ENCODE data around the gene MACROD1. TPM values are rescaled to one million over a fixed set of nuclear protein-coding genes. Genes with fewer than 3 reads are reported as not detected.
A peak's percentile ranks its signal among the peaks of the same experiment; 100 is the strongest.

MACROD1 gene
- total and polyA plus RNA-seq, 2 of the 13 experiments (the other 11 are each of a cell fraction or from before 2014, with no cell fraction given), result 23.1 to 34.5 TPM

DNA sequence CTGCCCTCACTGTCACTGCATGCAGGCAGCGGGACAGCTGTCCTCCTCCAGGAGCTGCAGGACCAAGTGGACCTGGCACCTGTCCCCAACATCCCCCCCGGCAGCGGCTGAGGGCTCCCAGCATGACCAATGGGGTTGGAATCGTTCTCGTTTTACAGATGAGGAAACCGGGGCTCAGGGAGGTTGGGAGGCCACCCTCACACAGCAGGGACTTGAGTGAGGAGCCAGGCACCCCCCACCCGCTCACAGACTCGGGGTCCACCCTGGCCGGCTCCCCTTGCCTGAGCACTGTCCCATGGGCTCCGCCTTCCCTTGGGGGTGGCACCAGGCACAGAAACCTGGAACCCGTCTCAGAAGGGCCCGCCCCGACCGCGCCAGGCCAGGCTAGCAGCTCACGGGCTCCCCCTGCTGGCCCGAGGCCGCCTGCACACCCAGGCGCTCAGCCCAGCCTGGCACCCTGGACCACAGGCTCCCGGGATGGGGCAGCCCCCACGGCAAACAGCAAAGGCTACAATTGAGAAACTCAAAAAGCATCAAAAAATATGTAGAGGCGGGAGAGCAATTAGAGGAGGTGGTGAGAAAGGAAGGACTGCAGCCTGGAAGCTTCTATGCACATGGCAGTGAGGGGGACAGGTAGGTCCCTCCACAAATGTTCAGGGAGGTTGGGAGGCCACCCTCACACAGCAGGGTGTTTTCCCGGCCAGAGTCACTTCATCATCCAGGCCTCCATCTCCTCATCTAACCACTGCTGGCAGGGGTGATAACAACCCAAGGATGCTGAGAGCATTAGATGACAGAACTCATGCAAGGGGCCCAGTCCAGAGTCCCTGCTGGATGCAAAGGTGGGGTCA lies 12.8 kb downstream of the MACROD1 start (continued):
- TF ChIP-seq, protein P1, sequence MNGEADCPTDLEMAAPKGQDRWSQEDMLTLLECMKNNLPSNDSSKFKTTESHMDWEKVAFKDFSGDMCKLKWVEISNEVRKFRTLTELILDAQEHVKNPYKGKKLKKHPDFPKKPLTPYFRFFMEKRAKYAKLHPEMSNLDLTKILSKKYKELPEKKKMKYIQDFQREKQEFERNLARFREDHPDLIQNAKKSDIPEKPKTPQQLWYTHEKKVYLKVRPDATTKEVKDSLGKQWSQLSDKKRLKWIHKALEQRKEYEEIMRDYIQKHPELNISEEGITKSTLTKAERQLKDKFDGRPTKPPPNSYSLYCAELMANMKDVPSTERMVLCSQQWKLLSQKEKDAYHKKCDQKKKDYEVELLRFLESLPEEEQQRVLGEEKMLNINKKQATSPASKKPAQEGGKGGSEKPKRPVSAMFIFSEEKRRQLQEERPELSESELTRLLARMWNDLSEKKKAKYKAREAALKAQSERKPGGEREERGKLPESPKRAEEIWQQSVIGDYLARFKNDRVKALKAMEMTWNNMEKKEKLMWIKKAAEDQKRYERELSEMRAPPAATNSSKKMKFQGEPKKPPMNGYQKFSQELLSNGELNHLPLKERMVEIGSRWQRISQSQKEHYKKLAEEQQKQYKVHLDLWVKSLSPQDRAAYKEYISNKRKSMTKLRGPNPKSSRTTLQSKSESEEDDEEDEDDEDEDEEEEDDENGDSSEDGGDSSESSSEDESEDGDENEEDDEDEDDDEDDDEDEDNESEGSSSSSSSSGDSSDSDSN (CRISPR knock-in tag; IDR thresholded peaks at IDR 0.05), result no peak
- TF ChIP-seq ZNF577 (CRISPR knock-in tag; IDR thresholded peaks at IDR 0.05; ENCODE audit: borderline replicate concordance, low read depth) (no peak), ZSCAN20 (CRISPR knock-in tag; IDR thresholded peaks at IDR 0.05; ENCODE audit: borderline replicate concordance) (no peak), ZNF468 (CRISPR knock-in tag; IDR thresholded peaks at IDR 0.05) (no peak), POLR2AphosphoS5 (IDR thresholded peaks at IDR 0.05; ENCODE audit: low read depth, low read length) (no peak), ERF (CRISPR knock-in tag; IDR thresholded peaks at IDR 0.05) (0 out of 2 replicates have a peak, but pooled peaks have one; percentile 33), TSC22D2 (CRISPR knock-in tag; IDR thresholded peaks at IDR 0.05; ENCODE audit: borderline replicate concordance) (no peak), JARID2 (CRISPR knock-in tag; IDR thresholded peaks at IDR 0.05; ENCODE audit: insufficient replicate concordance) (no peak), ZNF782 (CRISPR knock-in tag; IDR thresholded peaks at IDR 0.05; ENCODE audit: borderline replicate concordance) (no peak), HOXD1 (CRISPR knock-in tag; IDR thresholded peaks at IDR 0.05) (peak; percentile 41; the same call in 1 of the 2 replicates), BRD4 (CRISPR knock-in tag; IDR thresholded peaks at IDR 0.05) (no peak), ZNF44 (CRISPR knock-in tag; IDR thresholded peaks at IDR 0.05) (no peak), ZNF124 (CRISPR knock-in tag; IDR thresholded peaks at IDR 0.05) (no peak), ADNP (CRISPR knock-in tag; IDR thresholded peaks at IDR 0.05) (no peak), SOX5 (CRISPR knock-in tag; IDR thresholded peaks at IDR 0.05; ENCODE audit: borderline replicate concordance) (no peak), SCMH1 (CRISPR knock-in tag; IDR thresholded peaks at IDR 0.05; ENCODE audit: borderline replicate concordance) (no peak), PHF5A (CRISPR knock-in tag; IDR thresholded peaks at IDR 0.05; ENCODE audit: low read depth, unreplicated experiment) (no peak), YEATS2 (CRISPR knock-in tag; IDR thresholded peaks at IDR 0.05; ENCODE audit: borderline replicate concordance) (peak; percentile 44; the same call in 1 of the 2 replicates), NR2F1 (CRISPR knock-in tag; IDR thresholded peaks at IDR 0.05) (no peak), TP53 (CRISPR knock-in tag; conservative IDR thresholded peaks at IDR 0.05) (no peak)
- TF ChIP-seq, protein P2, sequence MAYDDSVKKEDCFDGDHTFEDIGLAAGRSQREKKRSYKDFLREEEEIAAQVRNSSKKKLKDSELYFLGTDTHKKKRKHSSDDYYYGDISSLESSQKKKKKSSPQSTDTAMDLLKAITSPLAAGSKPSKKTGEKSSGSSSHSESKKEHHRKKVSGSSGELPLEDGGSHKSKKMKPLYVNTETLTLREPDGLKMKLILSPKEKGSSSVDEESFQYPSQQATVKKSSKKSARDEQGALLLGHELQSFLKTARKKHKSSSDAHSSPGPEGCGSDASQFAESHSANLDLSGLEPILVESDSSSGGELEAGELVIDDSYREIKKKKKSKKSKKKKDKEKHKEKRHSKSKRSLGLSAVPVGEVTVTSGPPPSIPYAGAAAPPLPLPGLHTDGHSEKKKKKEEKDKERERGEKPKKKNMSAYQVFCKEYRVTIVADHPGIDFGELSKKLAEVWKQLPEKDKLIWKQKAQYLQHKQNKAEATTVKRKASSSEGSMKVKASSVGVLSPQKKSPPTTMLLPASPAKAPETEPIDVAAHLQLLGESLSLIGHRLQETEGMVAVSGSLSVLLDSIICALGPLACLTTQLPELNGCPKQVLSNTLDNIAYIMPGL (CRISPR knock-in tag; IDR thresholded peaks at IDR 0.05; ENCODE audit: borderline replicate concordance in 1 of 2, low read depth in 1 of 2), result peak; percentile 22 to 23; a peak in 2 of 4 replicates
- TF ChIP-seq, protein P3, sequence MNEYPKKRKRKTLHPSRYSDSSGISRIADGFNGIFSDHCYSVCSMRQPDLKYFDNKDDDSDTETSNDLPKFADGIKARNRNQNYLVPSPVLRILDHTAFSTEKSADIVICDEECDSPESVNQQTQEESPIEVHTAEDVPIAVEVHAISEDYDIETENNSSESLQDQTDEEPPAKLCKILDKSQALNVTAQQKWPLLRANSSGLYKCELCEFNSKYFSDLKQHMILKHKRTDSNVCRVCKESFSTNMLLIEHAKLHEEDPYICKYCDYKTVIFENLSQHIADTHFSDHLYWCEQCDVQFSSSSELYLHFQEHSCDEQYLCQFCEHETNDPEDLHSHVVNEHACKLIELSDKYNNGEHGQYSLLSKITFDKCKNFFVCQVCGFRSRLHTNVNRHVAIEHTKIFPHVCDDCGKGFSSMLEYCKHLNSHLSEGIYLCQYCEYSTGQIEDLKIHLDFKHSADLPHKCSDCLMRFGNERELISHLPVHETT (CRISPR knock-in tag; conservative IDR thresholded peaks at IDR 0.05), result no peak
- TF ChIP-seq, protein P4, sequence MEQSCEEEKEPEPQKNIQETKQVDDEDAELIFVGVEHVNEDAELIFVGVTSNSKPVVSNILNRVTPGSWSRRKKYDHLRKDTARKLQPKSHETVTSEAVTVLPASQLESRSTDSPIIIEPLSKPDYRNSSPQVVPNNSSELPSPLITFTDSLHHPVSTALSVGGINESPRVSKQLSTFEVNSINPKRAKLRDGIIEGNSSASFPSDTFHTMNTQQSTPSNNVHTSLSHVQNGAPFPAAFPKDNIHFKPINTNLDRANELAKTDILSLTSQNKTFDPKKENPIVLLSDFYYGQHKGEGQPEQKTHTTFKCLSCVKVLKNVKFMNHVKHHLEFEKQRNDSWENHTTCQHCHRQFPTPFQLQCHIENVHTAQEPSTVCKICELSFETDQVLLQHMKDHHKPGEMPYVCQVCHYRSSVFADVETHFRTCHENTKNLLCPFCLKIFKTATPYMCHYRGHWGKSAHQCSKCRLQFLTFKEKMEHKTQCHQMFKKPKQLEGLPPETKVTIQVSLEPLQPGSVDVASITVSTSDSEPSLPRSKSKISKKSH (CRISPR knock-in tag; IDR thresholded peaks at IDR 0.05; ENCODE audit: borderline replicate concordance), result no peak

Data from HepG2 (cell line).